Loucy (cell line): Measurements from ENCODE around the gene GLT1D1.

Source experiments
- EZH2phosphoT487 ChIP-seq: fragments of 200-600 bp; IDR thresholded peaks from 2 replicates; pipeline ENCODE4 v1.6.1; 2018; ENCODE audit warnings: antibody characterized with exemption, mild to moderate bottlenecking, moderate library complexity, borderline replicate concordance
- TF ChIP-seq, protein P1 (sequence below): fragments of 200-600 bp; sonication (generic); conservative IDR thresholded peaks from 2 replicates; pipeline ENCODE4 v1.5.1; 2014; ENCODE audit warnings: mild to moderate bottlenecking, antibody characterized with exemption, low read length

DNA sequence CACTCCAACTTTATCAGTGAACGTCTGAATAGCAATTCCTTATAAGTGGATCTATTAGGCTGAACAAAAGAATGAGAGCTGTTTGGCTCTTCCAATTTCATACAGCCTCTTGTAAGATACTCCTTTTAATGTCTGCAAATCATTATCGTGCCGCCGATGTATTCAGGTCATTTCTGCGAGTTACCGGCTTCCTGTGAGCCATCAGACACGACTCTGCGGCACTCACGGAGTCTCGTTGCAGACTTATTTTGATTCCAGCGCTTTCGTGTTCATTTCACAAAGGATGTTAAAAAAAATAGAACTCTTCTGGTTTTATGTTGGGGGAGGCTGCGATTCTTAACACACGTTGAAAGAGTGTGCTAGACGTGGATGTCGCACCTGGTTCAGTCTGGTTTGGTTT is 106.6 kb downstream of the GLT1D1 start:
- TF ChIP-seq, protein P1, sequence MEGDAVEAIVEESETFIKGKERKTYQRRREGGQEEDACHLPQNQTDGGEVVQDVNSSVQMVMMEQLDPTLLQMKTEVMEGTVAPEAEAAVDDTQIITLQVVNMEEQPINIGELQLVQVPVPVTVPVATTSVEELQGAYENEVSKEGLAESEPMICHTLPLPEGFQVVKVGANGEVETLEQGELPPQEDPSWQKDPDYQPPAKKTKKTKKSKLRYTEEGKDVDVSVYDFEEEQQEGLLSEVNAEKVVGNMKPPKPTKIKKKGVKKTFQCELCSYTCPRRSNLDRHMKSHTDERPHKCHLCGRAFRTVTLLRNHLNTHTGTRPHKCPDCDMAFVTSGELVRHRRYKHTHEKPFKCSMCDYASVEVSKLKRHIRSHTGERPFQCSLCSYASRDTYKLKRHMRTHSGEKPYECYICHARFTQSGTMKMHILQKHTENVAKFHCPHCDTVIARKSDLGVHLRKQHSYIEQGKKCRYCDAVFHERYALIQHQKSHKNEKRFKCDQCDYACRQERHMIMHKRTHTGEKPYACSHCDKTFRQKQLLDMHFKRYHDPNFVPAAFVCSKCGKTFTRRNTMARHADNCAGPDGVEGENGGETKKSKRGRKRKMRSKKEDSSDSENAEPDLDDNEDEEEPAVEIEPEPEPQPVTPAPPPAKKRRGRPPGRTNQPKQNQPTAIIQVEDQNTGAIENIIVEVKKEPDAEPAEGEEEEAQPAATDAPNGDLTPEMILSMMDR: no peak
- TF ChIP-seq EZH2phosphoT487: no peak
